ENCODE measurements around the gene ATF6. TPM values are rescaled to one million over a fixed set of nuclear protein-coding genes. Genes with fewer than 3 reads are reported as not detected.

ATF6 gene
- total and polyA plus RNA-seq, 4 donors, result 10.0 to 22.5 (median 13.4) TPM

GRCh38 chr1:161843156-161843555 is 77.0 kb downstream of the ATF6 start:
- TF ChIP-seq REST (IDR thresholded peaks at IDR 0.05) (no peak), TAF1 (conservative IDR thresholded peaks at IDR 0.05) (no peak), CTCF (IDR thresholded peaks at IDR 0.05; ENCODE audit: low read depth, low read length, missing input control) (no peak), RAD21 (IDR thresholded peaks at IDR 0.05) (no peak), ATF3 (IDR thresholded peaks at IDR 0.05) (no peak), RXRA (IDR thresholded peaks at IDR 0.05) (no peak), YY1 (IDR thresholded peaks at IDR 0.05) (no peak), NR2F2 (IDR thresholded peaks at IDR 0.05) (no peak), FOXA1 (IDR thresholded peaks at IDR 0.05) (no peak), EGR1 (IDR thresholded peaks at IDR 0.05; ENCODE audit: low read depth in 2 of 2) (no peak), GABPA (IDR thresholded peaks at IDR 0.05 in 1 of 2, conservative IDR thresholded peaks at IDR 0.05 in 1 of 2) (no peak), FOXA2 (IDR thresholded peaks at IDR 0.05) (no peak), MAX (IDR thresholded peaks at IDR 0.05) (no peak), SP1 (IDR thresholded peaks at IDR 0.05) (no peak), JUND (IDR thresholded peaks at IDR 0.05) (no peak), ZBTB33 (IDR thresholded peaks at IDR 0.05) (no peak), HNF4G (IDR thresholded peaks at IDR 0.05) (no peak)
- Histone ChIP-seq H3K27ac (ENCODE audit: low read depth in 1 of 2, low read length in 2 of 2) (no peak overlapping the region), H3K9me3 (ENCODE audit: control insufficient read depth in 4 of 4, low read length in 3 of 4) (no peaks in the 10 kb centered on the region), H3K4me3 (ENCODE audit: low read depth in 1 of 3, low read length in 3 of 3) (no peak overlapping the region), H3K27me3 (ENCODE audit: control insufficient read depth in 4 of 4, insufficient read depth in 4 of 4, low read length in 3 of 4) (no peaks in the 10 kb centered on the region), H3K36me3 (ENCODE audit: control insufficient read depth in 4 of 4, insufficient read depth in 3 of 4, low read depth in 1 of 4, low read length in 3 of 4) (peaks cover 0 to 21% (median 13%) of the 10 kb centered on the region in 4 donors), H3K9ac (ENCODE audit: low read depth in 1 of 2, low read length in 2 of 2) (no peak overlapping the region), H3K4me1 (ENCODE audit: control insufficient read depth in 4 of 4, insufficient read depth in 4 of 4, low read length in 3 of 4) (no peaks in the 10 kb centered on the region)
- no peak for DNase-seq (ENCODE audit: low spot score)
- 82% methylated on average over 1 of the region's 1 CpG for WGBS

- H3K27ac ChIP-seq (ENCODE audit: low read depth in 1 of 2, low read length in 2 of 2), result no peak overlapping the region
- TF ChIP-seq TAF1 (conservative IDR thresholded peaks at IDR 0.05) (no peak), REST (IDR thresholded peaks at IDR 0.05) (no peak), JUND (IDR thresholded peaks at IDR 0.05) (no peak), NR2F2 (IDR thresholded peaks at IDR 0.05) (no peak), RXRA (IDR thresholded peaks at IDR 0.05) (no peak), HNF4A (conservative IDR thresholded peaks at IDR 0.05) (no peak), RAD21 (IDR thresholded peaks at IDR 0.05) (no peak), HNF4G (IDR thresholded peaks at IDR 0.05) (no peak), ZBTB33 (IDR thresholded peaks at IDR 0.05) (no peak), FOXA2 (IDR thresholded peaks at IDR 0.05) (no peak), FOXA1 (IDR thresholded peaks at IDR 0.05) (no peak), MAX (IDR thresholded peaks at IDR 0.05) (no peak)
Measured at GRCh38 chr1:161844696-161845095, 78.6 kb downstream of the ATF6 start.

More at GRCh38 chr1:161844696-161845095, 78.6 kb downstream of the ATF6 start:
- no peak for DNase-seq (ENCODE audit: low spot score)
- Histone ChIP-seq H3K36me3 (ENCODE audit: control insufficient read depth in 4 of 4, insufficient read depth in 3 of 4, low read depth in 1 of 4, low read length in 3 of 4) (peaks cover 3 to 19% (median 11%) of the 10 kb centered on the region in 4 donors), H3K27me3 (ENCODE audit: control insufficient read depth in 4 of 4, insufficient read depth in 4 of 4, low read length in 3 of 4) (no peaks in the 10 kb centered on the region), H3K9me3 (ENCODE audit: control insufficient read depth in 4 of 4, low read length in 3 of 4) (no peaks in the 10 kb centered on the region), H3K4me1 (ENCODE audit: control insufficient read depth in 4 of 4, insufficient read depth in 4 of 4, low read length in 3 of 4) (no peaks in the 10 kb centered on the region), H3K4me3 (ENCODE audit: low read depth in 1 of 3, low read length in 3 of 3) (no peak overlapping the region), H3K9ac (ENCODE audit: low read depth in 1 of 2, low read length in 2 of 2) (no peak overlapping the region)

Data from liver (tissue), 9 donors.